H1 (cell line): ENCODE measurements around the gene ZNF25. TPM values are rescaled to one million over a fixed set of nuclear protein-coding genes. Genes with fewer than 3 reads are reported as not detected.
A peak's percentile ranks its signal among the peaks of the same experiment; 100 is the strongest.

ENCODE experiments used
- BRCA1 ChIP-seq: IDR thresholded peaks from 2 replicates; pipeline ENCODE4 v1.6.1; 2012; ENCODE audit warnings: low read depth, low read length, improper control_type of control experiment
- CTBP2 ChIP-seq: IDR thresholded peaks from 2 replicates; pipeline ENCODE4 v1.7.0; 2011; ENCODE audit warnings: borderline replicate concordance, mild to moderate bottlenecking, moderate library complexity, mixed read lengths, low read length; ENCODE audit not compliant: insufficient read depth, insufficient read length
- EP300 ChIP-seq, 2 experiments: IDR thresholded peaks; 1 replicate in 1 of 2; 2 replicates in 1 of 2; pipeline ENCODE4 v1.6.1; 2011 to 2012; ENCODE audit warnings: low read depth in 2 of 2, low read length in 2 of 2, mild to moderate bottlenecking in 2 of 2, borderline replicate concordance in 1 of 2, inconsistent platforms in 1 of 2, moderate library complexity in 1 of 2
- GABPA ChIP-seq: IDR thresholded peaks from 2 replicates; pipeline ENCODE4 v1.6.1; 2011; ENCODE audit warnings: mild to moderate bottlenecking, low read length, moderate library complexity, borderline replicate concordance; ENCODE audit not compliant: insufficient read depth
- JUND ChIP-seq: IDR thresholded peaks from 2 replicates; pipeline ENCODE4 v1.6.1; 2011; ENCODE audit warnings: mild to moderate bottlenecking, improper control_type of control experiment, low read length
- KDM4A ChIP-seq: IDR thresholded peaks from one replicate; pipeline ENCODE4 v1.7.1; 2012; ENCODE audit warnings: low read depth, mild to moderate bottlenecking, moderate library complexity, low read length, inconsistent platforms; ENCODE audit not compliant: severe bottlenecking
- SIN3A ChIP-seq, 2 experiments: IDR thresholded peaks in 1 of 2; conservative IDR thresholded peaks in 1 of 2; 2 replicates each; pipeline ENCODE4 v1.6.1; 2011 to 2012; ENCODE audit warnings: low read length in 2 of 2, improper control_type of control experiment in 1 of 2, low read depth in 1 of 2, mild to moderate bottlenecking in 1 of 2
- YY1 ChIP-seq: IDR thresholded peaks from 2 replicates; pipeline ENCODE4 v1.6.1; 2011; ENCODE audit warnings: low read depth, mild to moderate bottlenecking, low read length
- polyA plus RNA-seq, 7 experiments: library from polyadenylated mRNA; depleted of rRNA in 3 of 7; stranded (reverse) in 5 of 7; unstranded in 2 of 7; fragments of >200 nt in 5 of 7; fragments of 200-250 nt in 2 of 7; gene quantifications; 1 replicate in 5 of 7; 2 replicates in 1 of 7; 4 replicates in 1 of 7; pipeline versions ENCODE4 v1.2.1 to v1.2.3, GENCODE V29; 2011 to 2013; ENCODE audit warnings: missing spikeins in 2 of 7, mixed read lengths in 2 of 7
- total RNA-seq: library from RNA; stranded (reverse); fragmentation: NEBNext Ultra II Directional; extraction: Animal tissue kit (Norgen Biotek cat#: 25700); gene quantifications from 2 replicates; pipeline ENCODE4 v1.2.1, GENCODE V29; 2021
- TF ChIP-seq, protein P1 (sequence below): fragments of 300-600 bp; sonication (generic); IDR thresholded peaks from 2 replicates; pipeline ENCODE4 v1.7.1; 2012; ENCODE audit warnings: low read length, moderate library complexity, mild to moderate bottlenecking, inconsistent platforms; ENCODE audit not compliant: insufficient replicate concordance

The ZNF25 gene
- total and polyA plus RNA-seq, 2 of the 8 experiments (the other 6 are each of a cell fraction or from before 2014, with no cell fraction given), result 0.17 to 1.3 TPM

DNA sequence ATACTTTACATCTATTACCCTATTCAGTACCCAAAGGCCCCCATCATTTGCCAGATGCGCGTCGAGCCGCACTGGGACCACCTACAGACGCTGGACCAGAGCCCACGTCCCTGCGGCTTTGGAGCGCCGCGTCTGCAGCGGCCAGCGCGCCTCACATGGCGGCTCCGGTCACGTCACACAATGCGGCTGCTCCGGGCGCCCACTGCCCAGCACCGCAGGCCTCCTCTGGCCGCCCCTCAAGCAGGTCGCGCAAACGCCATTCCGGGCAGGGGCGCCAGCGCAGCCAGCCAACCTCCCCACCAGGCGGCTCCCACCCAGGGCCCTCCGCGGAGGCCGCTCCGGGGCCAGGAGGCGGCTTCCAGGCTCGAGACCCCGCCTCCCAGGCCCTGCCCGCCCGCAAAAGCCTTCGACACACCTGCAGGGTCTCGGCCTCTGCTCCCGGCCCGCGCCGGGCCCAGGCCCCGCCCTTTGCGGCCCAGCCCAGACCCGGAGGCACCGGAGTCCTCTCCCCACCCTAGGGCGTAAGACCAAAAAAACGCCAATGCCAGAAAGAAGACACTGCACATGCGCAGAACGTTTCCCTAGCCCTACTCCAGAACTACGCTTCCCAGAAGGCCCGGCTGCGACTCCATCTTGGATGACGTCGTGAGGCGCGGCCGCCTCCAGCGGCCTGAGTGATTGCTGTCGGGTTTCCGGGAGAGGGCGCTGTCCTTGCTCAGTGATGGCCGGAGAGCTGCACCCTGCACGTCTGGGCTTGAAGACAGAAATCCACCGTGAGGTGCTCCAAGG is at the start of gene ZNF25 (continued):
- TF ChIP-seq, protein P1, sequence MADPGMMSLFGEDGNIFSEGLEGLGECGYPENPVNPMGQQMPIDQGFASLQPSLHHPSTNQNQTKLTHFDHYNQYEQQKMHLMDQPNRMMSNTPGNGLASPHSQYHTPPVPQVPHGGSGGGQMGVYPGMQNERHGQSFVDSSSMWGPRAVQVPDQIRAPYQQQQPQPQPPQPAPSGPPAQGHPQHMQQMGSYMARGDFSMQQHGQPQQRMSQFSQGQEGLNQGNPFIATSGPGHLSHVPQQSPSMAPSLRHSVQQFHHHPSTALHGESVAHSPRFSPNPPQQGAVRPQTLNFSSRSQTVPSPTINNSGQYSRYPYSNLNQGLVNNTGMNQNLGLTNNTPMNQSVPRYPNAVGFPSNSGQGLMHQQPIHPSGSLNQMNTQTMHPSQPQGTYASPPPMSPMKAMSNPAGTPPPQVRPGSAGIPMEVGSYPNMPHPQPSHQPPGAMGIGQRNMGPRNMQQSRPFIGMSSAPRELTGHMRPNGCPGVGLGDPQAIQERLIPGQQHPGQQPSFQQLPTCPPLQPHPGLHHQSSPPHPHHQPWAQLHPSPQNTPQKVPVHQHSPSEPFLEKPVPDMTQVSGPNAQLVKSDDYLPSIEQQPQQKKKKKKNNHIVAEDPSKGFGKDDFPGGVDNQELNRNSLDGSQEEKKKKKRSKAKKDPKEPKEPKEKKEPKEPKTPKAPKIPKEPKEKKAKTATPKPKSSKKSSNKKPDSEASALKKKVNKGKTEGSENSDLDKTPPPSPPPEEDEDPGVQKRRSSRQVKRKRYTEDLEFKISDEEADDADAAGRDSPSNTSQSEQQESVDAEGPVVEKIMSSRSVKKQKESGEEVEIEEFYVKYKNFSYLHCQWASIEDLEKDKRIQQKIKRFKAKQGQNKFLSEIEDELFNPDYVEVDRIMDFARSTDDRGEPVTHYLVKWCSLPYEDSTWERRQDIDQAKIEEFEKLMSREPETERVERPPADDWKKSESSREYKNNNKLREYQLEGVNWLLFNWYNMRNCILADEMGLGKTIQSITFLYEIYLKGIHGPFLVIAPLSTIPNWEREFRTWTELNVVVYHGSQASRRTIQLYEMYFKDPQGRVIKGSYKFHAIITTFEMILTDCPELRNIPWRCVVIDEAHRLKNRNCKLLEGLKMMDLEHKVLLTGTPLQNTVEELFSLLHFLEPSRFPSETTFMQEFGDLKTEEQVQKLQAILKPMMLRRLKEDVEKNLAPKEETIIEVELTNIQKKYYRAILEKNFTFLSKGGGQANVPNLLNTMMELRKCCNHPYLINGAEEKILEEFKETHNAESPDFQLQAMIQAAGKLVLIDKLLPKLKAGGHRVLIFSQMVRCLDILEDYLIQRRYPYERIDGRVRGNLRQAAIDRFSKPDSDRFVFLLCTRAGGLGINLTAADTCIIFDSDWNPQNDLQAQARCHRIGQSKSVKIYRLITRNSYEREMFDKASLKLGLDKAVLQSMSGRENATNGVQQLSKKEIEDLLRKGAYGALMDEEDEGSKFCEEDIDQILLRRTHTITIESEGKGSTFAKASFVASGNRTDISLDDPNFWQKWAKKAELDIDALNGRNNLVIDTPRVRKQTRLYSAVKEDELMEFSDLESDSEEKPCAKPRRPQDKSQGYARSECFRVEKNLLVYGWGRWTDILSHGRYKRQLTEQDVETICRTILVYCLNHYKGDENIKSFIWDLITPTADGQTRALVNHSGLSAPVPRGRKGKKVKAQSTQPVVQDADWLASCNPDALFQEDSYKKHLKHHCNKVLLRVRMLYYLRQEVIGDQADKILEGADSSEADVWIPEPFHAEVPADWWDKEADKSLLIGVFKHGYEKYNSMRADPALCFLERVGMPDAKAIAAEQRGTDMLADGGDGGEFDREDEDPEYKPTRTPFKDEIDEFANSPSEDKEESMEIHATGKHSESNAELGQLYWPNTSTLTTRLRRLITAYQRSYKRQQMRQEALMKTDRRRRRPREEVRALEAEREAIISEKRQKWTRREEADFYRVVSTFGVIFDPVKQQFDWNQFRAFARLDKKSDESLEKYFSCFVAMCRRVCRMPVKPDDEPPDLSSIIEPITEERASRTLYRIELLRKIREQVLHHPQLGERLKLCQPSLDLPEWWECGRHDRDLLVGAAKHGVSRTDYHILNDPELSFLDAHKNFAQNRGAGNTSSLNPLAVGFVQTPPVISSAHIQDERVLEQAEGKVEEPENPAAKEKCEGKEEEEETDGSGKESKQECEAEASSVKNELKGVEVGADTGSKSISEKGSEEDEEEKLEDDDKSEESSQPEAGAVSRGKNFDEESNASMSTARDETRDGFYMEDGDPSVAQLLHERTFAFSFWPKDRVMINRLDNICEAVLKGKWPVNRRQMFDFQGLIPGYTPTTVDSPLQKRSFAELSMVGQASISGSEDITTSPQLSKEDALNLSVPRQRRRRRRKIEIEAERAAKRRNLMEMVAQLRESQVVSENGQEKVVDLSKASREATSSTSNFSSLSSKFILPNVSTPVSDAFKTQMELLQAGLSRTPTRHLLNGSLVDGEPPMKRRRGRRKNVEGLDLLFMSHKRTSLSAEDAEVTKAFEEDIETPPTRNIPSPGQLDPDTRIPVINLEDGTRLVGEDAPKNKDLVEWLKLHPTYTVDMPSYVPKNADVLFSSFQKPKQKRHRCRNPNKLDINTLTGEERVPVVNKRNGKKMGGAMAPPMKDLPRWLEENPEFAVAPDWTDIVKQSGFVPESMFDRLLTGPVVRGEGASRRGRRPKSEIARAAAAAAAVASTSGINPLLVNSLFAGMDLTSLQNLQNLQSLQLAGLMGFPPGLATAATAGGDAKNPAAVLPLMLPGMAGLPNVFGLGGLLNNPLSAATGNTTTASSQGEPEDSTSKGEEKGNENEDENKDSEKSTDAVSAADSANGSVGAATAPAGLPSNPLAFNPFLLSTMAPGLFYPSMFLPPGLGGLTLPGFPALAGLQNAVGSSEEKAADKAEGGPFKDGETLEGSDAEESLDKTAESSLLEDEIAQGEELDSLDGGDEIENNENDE, result no peak
- TF ChIP-seq BRCA1 (no peak), GABPA (no peak), YY1 (peak; percentile 99), KDM4A (peak; percentile 75), JUND (peak; percentile 66), SIN3A (conservative IDR thresholded peaks at IDR 0.05 in 1 of 2, IDR thresholded peaks at IDR 0.05 in 1 of 2; ENCODE audit: low read depth in 1 of 2, low read length in 2 of 2) (0 out of 4 replicates have a peak, but pooled peaks of 1 of the 2 experiments have one; percentile 46), CTBP2 (no peak), EP300 (IDR thresholded peaks at IDR 0.05; ENCODE audit: borderline replicate concordance in 1 of 2, low read depth in 2 of 2, low read length in 2 of 2) (no peak)
